Osteoblast (primary cell): ENCODE measurements around the gene CAP2. TPM values are rescaled to one million over a fixed set of nuclear protein-coding genes. Genes with fewer than 3 reads are reported as not detected.

Experiments used
- DNase-seq: peaks from one replicate; pipeline ENCODE4 v3.0.0; 2011; ENCODE audit warnings: low spot score, mixed read lengths; ENCODE audit not compliant: insufficient read length; ENCODE audit errors: missing footprints
- H2AFZ ChIP-seq: 2 replicates; pipeline ENCODE4 v1.6.0; 2011; ENCODE audit warnings: mild to moderate bottlenecking, low read length
- H3K27ac ChIP-seq: 2 replicates; pipeline ENCODE4 v1.5.1; 2011; ENCODE audit warnings: mild to moderate bottlenecking, low read depth, low read length, moderate library complexity
- H3K27me3 ChIP-seq: 2 replicates; pipeline ENCODE4 v1.6.0; 2012; ENCODE audit warnings: mild to moderate bottlenecking, control low read depth, inconsistent platforms, low read length, moderate library complexity; ENCODE audit not compliant: insufficient read depth
- H3K36me3 ChIP-seq: 2 replicates; pipeline ENCODE4 v1.5.1; 2011; ENCODE audit warnings: mild to moderate bottlenecking, low read length, control low read depth, moderate library complexity; ENCODE audit not compliant: insufficient read depth
- H3K4me1 ChIP-seq: 2 replicates; pipeline ENCODE4 v1.5.1; 2011; ENCODE audit warnings: mild to moderate bottlenecking, low read length, control low read depth, moderate library complexity; ENCODE audit not compliant: insufficient read depth
- H3K4me2 ChIP-seq: 2 replicates; pipeline ENCODE4 v1.6.0; 2011; ENCODE audit warnings: mild to moderate bottlenecking, low read length; ENCODE audit not compliant: insufficient read depth
- H3K4me3 ChIP-seq: fragments of 200-600 bp; sonication (generic); 3 replicates; pipeline ENCODE4 v1.5.1; 2012; ENCODE audit warnings: mild to moderate bottlenecking, low read length, inconsistent platforms; ENCODE audit not compliant: insufficient read depth
- H3K79me2 ChIP-seq: 2 replicates; pipeline ENCODE4 v1.6.0; 2012; ENCODE audit warnings: mild to moderate bottlenecking, low read length, control low read depth, inconsistent platforms; ENCODE audit not compliant: insufficient read depth
- H3K9me3 ChIP-seq: 2 replicates; pipeline ENCODE4 v1.5.1; 2011; ENCODE audit warnings: low read depth, low read length, control low read depth
- H4K20me1 ChIP-seq: 2 replicates; pipeline ENCODE4 v1.6.0; 2012; ENCODE audit warnings: mild to moderate bottlenecking, low read length, control low read depth; ENCODE audit not compliant: insufficient read depth
- total RNA-seq: library from RNA; depleted of rRNA; stranded (reverse); fragments of >200 nt; gene quantifications from 2 replicates; pipeline ENCODE4 v1.2.3, GENCODE V29; 2012
- TF ChIP-seq, protein P1 (sequence below): IDR thresholded peaks from 2 replicates; pipeline ENCODE4 v1.5.1; 2011; ENCODE audit warnings: mild to moderate bottlenecking, low read depth, low read length, moderate library complexity; ENCODE audit errors: extremely low read depth

The CAP2 gene
- total RNA-seq, 1 donor = 12.3 TPM

DNA sequence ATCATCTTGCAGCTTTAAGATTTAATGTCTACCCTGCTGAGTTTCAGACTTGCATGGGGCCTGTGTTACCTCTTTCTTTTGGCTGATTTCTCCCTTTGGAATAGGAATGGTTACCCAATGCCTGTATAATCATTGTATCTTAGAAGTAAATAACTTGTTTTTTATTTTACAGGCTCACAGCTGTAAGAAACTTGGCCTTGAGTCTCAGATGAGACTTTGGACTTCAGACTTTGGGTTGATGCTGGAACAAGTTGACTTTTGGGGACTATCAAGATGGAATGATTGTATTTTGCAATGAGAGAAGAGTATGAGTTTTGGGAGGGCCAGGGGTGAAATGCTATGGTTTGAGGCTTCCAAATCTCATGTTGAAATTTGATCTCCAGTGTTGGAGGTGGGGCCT lies 34.9 kb upstream of the CAP2 start:
- Histone ChIP-seq H3K9me3 (no peaks in the 10 kb centered on the region), H3K79me2 (no peaks in the 10 kb centered on the region), H3K36me3 (no peaks in the 10 kb centered on the region), H3K27me3 (no peaks in the 10 kb centered on the region), H3K4me3 (no peak overlapping the region), H3K27ac (no peak overlapping the region), H4K20me1 (no peaks in the 10 kb centered on the region), H3K4me2 (no peak overlapping the region), H2AFZ (no peak overlapping the region), H3K4me1 (peaks cover 8% of the 10 kb centered on the region)
- TF ChIP-seq, protein P1, sequence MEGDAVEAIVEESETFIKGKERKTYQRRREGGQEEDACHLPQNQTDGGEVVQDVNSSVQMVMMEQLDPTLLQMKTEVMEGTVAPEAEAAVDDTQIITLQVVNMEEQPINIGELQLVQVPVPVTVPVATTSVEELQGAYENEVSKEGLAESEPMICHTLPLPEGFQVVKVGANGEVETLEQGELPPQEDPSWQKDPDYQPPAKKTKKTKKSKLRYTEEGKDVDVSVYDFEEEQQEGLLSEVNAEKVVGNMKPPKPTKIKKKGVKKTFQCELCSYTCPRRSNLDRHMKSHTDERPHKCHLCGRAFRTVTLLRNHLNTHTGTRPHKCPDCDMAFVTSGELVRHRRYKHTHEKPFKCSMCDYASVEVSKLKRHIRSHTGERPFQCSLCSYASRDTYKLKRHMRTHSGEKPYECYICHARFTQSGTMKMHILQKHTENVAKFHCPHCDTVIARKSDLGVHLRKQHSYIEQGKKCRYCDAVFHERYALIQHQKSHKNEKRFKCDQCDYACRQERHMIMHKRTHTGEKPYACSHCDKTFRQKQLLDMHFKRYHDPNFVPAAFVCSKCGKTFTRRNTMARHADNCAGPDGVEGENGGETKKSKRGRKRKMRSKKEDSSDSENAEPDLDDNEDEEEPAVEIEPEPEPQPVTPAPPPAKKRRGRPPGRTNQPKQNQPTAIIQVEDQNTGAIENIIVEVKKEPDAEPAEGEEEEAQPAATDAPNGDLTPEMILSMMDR = no peak
- no peak for DNase-seq

- TF ChIP-seq, protein P1 = no peak
Measured at GRCh38 chr6:17360564-17360963, 32.8 kb upstream of the CAP2 start.

GRCh38 chr6:17361013-17361412 lies 32.4 kb upstream of the CAP2 start:
- Histone ChIP-seq H3K27ac (no peak overlapping the region), H3K36me3 (no peaks in the 10 kb centered on the region), H3K4me1 (peaks cover 8% of the 10 kb centered on the region), H4K20me1 (no peaks in the 10 kb centered on the region), H3K4me2 (no peak overlapping the region), H3K9me3 (no peaks in the 10 kb centered on the region), H3K79me2 (no peaks in the 10 kb centered on the region), H2AFZ (no peak overlapping the region), H3K27me3 (no peaks in the 10 kb centered on the region), H3K4me3 (no peak overlapping the region)
- peak; percentile 76 for DNase-seq
- TF ChIP-seq, protein P1 = no peak

More at GRCh38 chr6:17360564-17360963, 32.8 kb upstream of the CAP2 start:
- Histone ChIP-seq H3K4me2 (no peak overlapping the region), H3K4me1 (peaks cover 8% of the 10 kb centered on the region), H3K9me3 (no peaks in the 10 kb centered on the region), H4K20me1 (no peaks in the 10 kb centered on the region), H3K4me3 (no peak overlapping the region), H3K79me2 (no peaks in the 10 kb centered on the region), H3K27ac (no peak overlapping the region), H2AFZ (no peak overlapping the region), H3K27me3 (no peaks in the 10 kb centered on the region), H3K36me3 (no peaks in the 10 kb centered on the region)
- DNase-seq = no peak

DNA sequence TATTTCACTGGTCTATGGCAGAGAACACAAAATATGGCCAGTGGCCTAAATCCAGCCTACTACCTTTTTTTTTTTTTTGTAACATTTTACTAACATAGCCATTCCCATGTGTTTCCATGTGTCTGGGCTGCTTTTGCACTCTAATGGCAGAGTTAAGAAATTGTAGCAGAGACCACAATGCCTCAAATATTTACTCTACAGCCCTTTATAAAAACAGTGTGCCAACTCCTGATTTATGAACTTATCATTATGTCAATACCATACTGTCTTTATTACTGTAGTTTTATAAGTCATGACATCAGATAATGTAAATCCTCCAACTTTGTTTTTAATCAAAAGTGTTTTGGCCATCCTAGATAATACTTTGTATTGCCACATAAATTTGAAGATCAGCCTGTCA lies 27.4 kb upstream of the CAP2 start:
- Histone ChIP-seq H3K4me1 (peaks cover 4% of the 10 kb centered on the region), H4K20me1 (no peaks in the 10 kb centered on the region), H3K27me3 (no peaks in the 10 kb centered on the region)

More for the DNA sequence above, 27.4 kb upstream of the CAP2 start:
- no peak overlapping the region for H3K27ac ChIP-seq
- no peaks in the 10 kb centered on the region for H3K79me2 ChIP-seq
- H2AFZ ChIP-seq = no peak overlapping the region
- H3K4me2 ChIP-seq = no peak overlapping the region
- no peaks in the 10 kb centered on the region for H3K36me3 ChIP-seq
- DNase-seq = no peak
- H3K9me3 ChIP-seq = no peaks in the 10 kb centered on the region
- TF ChIP-seq, protein P1 = no peak
- no peak overlapping the region for H3K4me3 ChIP-seq
